IMR-90 (cell line): Measurements from ENCODE around the gene CD82. TPM values are rescaled to one million over a fixed set of nuclear protein-coding genes. Genes with fewer than 3 reads are reported as not detected.

ENCODE experiments used
- ATAC-seq: fragments of 200-7000 bp; cut with Tn5 transposase; 2 replicates; pipeline ENCODE4 v1.9.1; 2020; ENCODE audit warnings: low read depth, mild to moderate bottlenecking, moderate library complexity
- BruUV-seq: library from RNA; stranded (reverse); fragments of 400-500 nt; replicated peaks from 2 replicates; lab custom pipeline; 2021; lab: Mats Ljungman, UMichigan
- CTCF ChIA-PET: fragments of 300-600 bp; formaldehyde crosslinking; extraction: SDS; loops from one replicate; lab custom pipeline; 2021; ENCODE audit warnings: antibody characterized with exemption; lab: Yijun Ruan, JAX
- POLR2A ChIA-PET: fragments of 300-600 bp; sonication (Branson Sonifier 250); formaldehyde crosslinking; loops from one replicate; lab custom pipeline; 2022; ENCODE audit warnings: antibody characterized with exemption; ENCODE audit not compliant: unreplicated experiment; lab: Charles Lee
- DNase-seq: peaks from one replicate; pipeline ENCODE4 v3.0.0; 2013
- H2AFZ ChIP-seq: replicated peaks from 2 replicates; pipeline ENCODE3; 2013; ENCODE audit warnings: low read length, mild to moderate bottlenecking; ENCODE audit not compliant: poor library complexity
- H2AK5ac ChIP-seq: 2 replicates; pipeline ENCODE4 v1.6.1; 2013; ENCODE audit warnings: low read depth, low read length, inconsistent platforms
- H2AK9ac ChIP-seq: replicated peaks from 2 replicates; pipeline ENCODE3; 2013; ENCODE audit warnings: mild to moderate bottlenecking, low read depth, low read length, moderate library complexity; ENCODE audit not compliant: poor library complexity
- H2BK120ac ChIP-seq: 2 replicates; pipeline ENCODE4 v1.6.1; 2013; ENCODE audit warnings: low read depth, low read length, inconsistent platforms
- H2BK15ac ChIP-seq: 3 replicates; pipeline ENCODE4 v1.6.1; 2013; ENCODE audit warnings: low read depth, low read length, inconsistent platforms
- H2BK20ac ChIP-seq: 2 replicates; pipeline ENCODE4 v1.6.1; 2013; ENCODE audit warnings: low read depth, mild to moderate bottlenecking, inconsistent platforms, low read length, moderate library complexity
- H2BK5ac ChIP-seq: 2 replicates; pipeline ENCODE4 v1.6.1; 2013; ENCODE audit warnings: mild to moderate bottlenecking, low read depth, low read length, inconsistent platforms; ENCODE audit not compliant: poor library complexity, severe bottlenecking
- H3K14ac ChIP-seq: replicated peaks from 2 replicates; pipeline ENCODE4 v1.6.1; 2013; ENCODE audit warnings: low read depth, low read length, inconsistent platforms
- H3K18ac ChIP-seq: 2 replicates; pipeline ENCODE4 v1.6.1; 2013; ENCODE audit warnings: low read depth, low read length, control low read depth
- H3K23ac ChIP-seq: 2 replicates; pipeline ENCODE4 v1.6.1; 2013; ENCODE audit warnings: low read depth, low read length, inconsistent platforms
- H3K27ac ChIP-seq: 2 replicates; pipeline ENCODE4 v1.5.1; 2013; ENCODE audit warnings: mild to moderate bottlenecking, control low read depth, low read length; ENCODE audit not compliant: insufficient read depth
- H3K27me3 ChIP-seq: 2 replicates; pipeline ENCODE4 v1.6.1; 2013; ENCODE audit warnings: low read length; ENCODE audit not compliant: control insufficient read depth, insufficient read depth
- H3K36me3 ChIP-seq: 2 replicates; pipeline ENCODE4 v1.6.1; 2013; ENCODE audit warnings: low read length, mixed read lengths; ENCODE audit not compliant: control insufficient read depth, insufficient read depth
- H3K4ac ChIP-seq: 2 replicates; pipeline ENCODE4 v1.6.1; 2013; ENCODE audit warnings: low read depth, low read length, inconsistent platforms
- H3K4me1 ChIP-seq: 2 replicates; pipeline ENCODE4 v1.6.1; 2013; ENCODE audit warnings: low read length, mixed read lengths; ENCODE audit not compliant: control insufficient read depth, insufficient read depth
- H3K4me2 ChIP-seq: 2 replicates; pipeline ENCODE4 v1.6.1; 2013; ENCODE audit warnings: low read depth, mild to moderate bottlenecking, control low read depth, low read length, moderate library complexity
- H3K4me3 ChIP-seq: 2 replicates; pipeline ENCODE4 v1.5.1; 2013; ENCODE audit warnings: low read depth, mild to moderate bottlenecking, control low read depth, low read length, moderate library complexity; ENCODE audit not compliant: insufficient read depth
- H3K56ac ChIP-seq: 2 replicates; pipeline ENCODE4 v1.6.1; 2013; ENCODE audit warnings: low read length, inconsistent platforms; ENCODE audit not compliant: insufficient read depth; ENCODE audit errors: extremely low read depth
- H3K79me1 ChIP-seq, 2 experiments: 2 replicates each; pipeline ENCODE4 v1.6.1; 2013; ENCODE audit warnings: low read length in 2 of 2, inconsistent platforms in 1 of 2, low read depth in 1 of 2
- H3K9ac ChIP-seq: 2 replicates; pipeline ENCODE4 v1.6.1; 2013; ENCODE audit warnings: low read depth, low read length, control low read depth
- H3K9me1 ChIP-seq: 2 replicates; pipeline ENCODE4 v1.6.1; 2013; ENCODE audit warnings: low read length, inconsistent platforms; ENCODE audit not compliant: insufficient read depth
- H3K9me3 ChIP-seq: 2 replicates; pipeline ENCODE4 v1.6.1; 2013; ENCODE audit warnings: low read length; ENCODE audit not compliant: control insufficient read depth, insufficient read depth
- H4K20me1 ChIP-seq: 2 replicates; pipeline ENCODE4 v1.6.1; 2013; ENCODE audit warnings: low read length, inconsistent platforms; ENCODE audit not compliant: insufficient read depth
- H4K5ac ChIP-seq: 2 replicates; pipeline ENCODE4 v1.6.1; 2013; ENCODE audit warnings: mild to moderate bottlenecking, low read depth, low read length, control low read depth
- H4K8ac ChIP-seq, 2 experiments: 2 replicates each; pipeline ENCODE4 v1.6.1; 2013; ENCODE audit warnings: low read depth in 2 of 2, low read length in 2 of 2, control low read depth in 1 of 2, inconsistent platforms in 1 of 2
- H4K91ac ChIP-seq: 2 replicates; pipeline ENCODE4 v1.6.1; 2013; ENCODE audit warnings: low read depth, low read length, inconsistent platforms; ENCODE audit not compliant: insufficient read depth
- BHLHE40 ChIP-seq: fragments of 150-350 bp; IDR thresholded peaks from 2 replicates; pipeline ENCODE4 v1.6.1; 2016; ENCODE audit warnings: mild to moderate bottlenecking, low read depth, low read length
- CEBPB ChIP-seq: IDR thresholded peaks from 2 replicates; pipeline ENCODE4 v1.6.1; 2012; ENCODE audit warnings: low read depth, low read length, improper control_type of control experiment
- CTCF ChIP-seq: conservative IDR thresholded peaks from 2 replicates; pipeline ENCODE4 v1.5.1; 2012; ENCODE audit warnings: mild to moderate bottlenecking, low read depth, low read length, improper control_type of control experiment
- FOS ChIP-seq: fragments of 150-350 bp; IDR thresholded peaks from 2 replicates; pipeline ENCODE4 v1.6.1; 2016; ENCODE audit warnings: low read depth, low read length
- MAZ ChIP-seq: IDR thresholded peaks from 2 replicates; pipeline ENCODE4 v1.6.1; 2012; ENCODE audit warnings: low read depth, mild to moderate bottlenecking, low read length, improper control_type of control experiment, moderate library complexity, borderline replicate concordance
- NFE2L2 ChIP-seq: fragments of 150-350 bp; IDR thresholded peaks from 2 replicates; pipeline ENCODE4 v1.6.1; 2016; ENCODE audit warnings: low read depth, mild to moderate bottlenecking, low read length
- RAD21 ChIP-seq: IDR thresholded peaks from 2 replicates; pipeline ENCODE4 v1.6.1; 2012; ENCODE audit warnings: low read length, improper control_type of control experiment
- RCOR1 ChIP-seq: IDR thresholded peaks from 2 replicates; pipeline ENCODE4 v1.6.1; 2012; ENCODE audit warnings: mild to moderate bottlenecking, low read length, improper control_type of control experiment; ENCODE audit not compliant: insufficient replicate concordance
- RFX5 ChIP-seq: IDR thresholded peaks from 2 replicates; pipeline ENCODE4 v1.8.0; 2012; ENCODE audit warnings: low read depth, mild to moderate bottlenecking, low read length, moderate library complexity
- SMC3 ChIP-seq: fragments of 150-350 bp; IDR thresholded peaks from 2 replicates; pipeline ENCODE4 v1.6.1; 2016; ENCODE audit warnings: low read depth, mild to moderate bottlenecking, antibody characterized with exemption, low read length, moderate library complexity
- USF2 ChIP-seq: fragments of 150-350 bp; IDR thresholded peaks from 2 replicates; pipeline ENCODE4 v1.6.1; 2017; ENCODE audit warnings: mild to moderate bottlenecking, antibody characterized with exemption, low read length, low read depth
- whole genome bisulfite sequencing, 2 experiments: methylation state at CpG; one replicate each; pipeline versions ENCODE4 v1.1.5 to v1.1.7; 2013; ENCODE audit warnings: missing lambda C conversion rate in 2 of 2; ENCODE audit not compliant: insufficient read length in 1 of 2; ENCODE audit errors: extremely low coverage in 2 of 2; 5-methylcytosine and 5-hydroxymethylcytosine counted together
- dilution Hi-C: fragments of 300-500 bp; cut with HindIII; formaldehyde crosslinking; loops from one replicate; pipeline ENCODE4 v1.14.3; 2018; ENCODE audit warnings: low sequenced_read_pairs; ENCODE audit not compliant: unreplicated experiment
- in situ Hi-C: fragments of 300-500 bp; cut with MboI; formaldehyde crosslinking; loops from 3 replicates; pipeline ENCODE4 v1.14.3; 2019; ENCODE audit warnings: low sequenced_read_pairs, inconsistent platforms, mixed read lengths
- intact Hi-C: fragments of 100-400 bp; cut with micrococcal nuclease; formaldehyde crosslinking; loops from 2 replicates; pipeline ENCODE4 v1.10.0; 2022
- polyA plus RNA-seq, 3 experiments: library from polyadenylated mRNA; depleted of rRNA; stranded (reverse); fragments of >200 nt; gene quantifications; 2 replicates each; pipeline ENCODE4 v1.2.3, GENCODE V29; 2012; ENCODE audit warnings: low replicate concordance in 1 of 3
- total RNA-seq: library from RNA; depleted of rRNA; stranded (reverse); fragments of >200 nt; gene quantifications from 2 replicates; pipeline ENCODE4 v1.2.3, GENCODE V29; 2012

CD82 gene
- total and polyA plus RNA-seq, 2 of the 4 experiments (the other 2 are of a cell fraction) = 32.8 to 49.4 TPM

GRCh38 chr11:44661311-44661717 is 95.9 kb downstream of the CD82 start:
- H3K79me1 ChIP-seq = no peaks in the 10 kb centered on the region
- H2AFZ ChIP-seq = no peak overlapping the region
- H3K27me3 ChIP-seq = peaks cover 31% of the 10 kb centered on the region
- dilution Hi-C loops (no loop called here), intact Hi-C loops (no loop called here), in situ Hi-C loops (no loop called here)
- no peak overlapping the region for H4K8ac ChIP-seq
- no peak overlapping the region for H2AK9ac ChIP-seq
- no peak overlapping the region for H3K56ac ChIP-seq
- H3K14ac ChIP-seq = no peak overlapping the region
- no peak overlapping the region for H3K4ac ChIP-seq
- no peak overlapping the region for H3K27ac ChIP-seq
- DNase-seq (no peak), ATAC-seq (no peak)
- H4K5ac ChIP-seq = no peak overlapping the region
- H4K91ac ChIP-seq = no peak overlapping the region
- H2BK20ac ChIP-seq = no peak overlapping the region
- no peak overlapping the region for H3K9ac ChIP-seq
- no peak overlapping the region for H3K23ac ChIP-seq
- no peak overlapping the region for H2BK5ac ChIP-seq
- H3K4me1 ChIP-seq = no peaks in the 10 kb centered on the region
- no peak overlapping the region for H3K4me2 ChIP-seq
- ChIA-PET POLR2A (no interaction called here), CTCF (no interaction called here)
- H4K20me1 ChIP-seq = no peaks in the 10 kb centered on the region
- no peaks in the 10 kb centered on the region for H3K9me1 ChIP-seq
- no TSS peak for BruUV-seq
- no peak overlapping the region for H2BK15ac ChIP-seq
- no peak overlapping the region for H3K18ac ChIP-seq
- no peak overlapping the region for H2BK120ac ChIP-seq
- H3K4me3 ChIP-seq = no peak overlapping the region
- H3K36me3 ChIP-seq = no peaks in the 10 kb centered on the region
- no peak for TF ChIP-seq BHLHE40
- no peak for TF ChIP-seq FOS
- TF ChIP-seq USF2 = no peak
- no peak for TF ChIP-seq CEBPB
- no peak for TF ChIP-seq MAZ
- no peak for TF ChIP-seq SMC3
- no peak for TF ChIP-seq NFE2L2
- no peak for TF ChIP-seq RFX5
- TF ChIP-seq RAD21 = no peak
- TF ChIP-seq CTCF = no peak
- TF ChIP-seq RCOR1 = no peak
- H2AK5ac ChIP-seq = no peak overlapping the region
- no peaks in the 10 kb centered on the region; the same call in 1 of the 2 replicates for H3K9me3 ChIP-seq
- WGBS, 2 experiments = no CpG with 5 or more reads among the region's 7 CpGs
